GM18526 (cell line): ENCODE data around the gene LNPEP.

ENCODE experiments used
- POLR2A ChIP-seq: IDR thresholded peaks from 3 replicates; pipeline ENCODE4 v1.6.1; 2011; ENCODE audit not compliant: insufficient read length; ENCODE audit errors: extremely low read depth

The LNPEP gene

DNA sequence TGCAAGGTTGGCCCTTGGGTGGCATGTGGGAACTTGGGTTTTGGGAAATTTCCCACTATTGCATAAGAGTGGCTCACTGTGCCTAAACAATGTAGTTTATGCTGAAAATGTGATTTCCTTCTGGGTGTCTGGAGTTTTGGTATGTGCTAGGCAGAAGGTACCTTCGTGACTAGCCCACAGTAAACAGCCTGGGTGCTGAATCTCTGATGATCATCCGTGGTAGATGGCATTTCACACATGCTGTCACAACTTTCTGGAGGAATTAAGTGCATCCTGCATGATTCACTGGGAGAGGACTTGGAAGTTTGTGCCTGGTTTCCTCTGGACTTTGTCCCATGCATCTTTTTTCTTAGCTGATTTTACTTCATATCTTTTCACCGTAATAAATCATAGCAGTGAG lies 64.5 kb downstream of the LNPEP start:
- no peak for TF ChIP-seq POLR2A

DNA sequence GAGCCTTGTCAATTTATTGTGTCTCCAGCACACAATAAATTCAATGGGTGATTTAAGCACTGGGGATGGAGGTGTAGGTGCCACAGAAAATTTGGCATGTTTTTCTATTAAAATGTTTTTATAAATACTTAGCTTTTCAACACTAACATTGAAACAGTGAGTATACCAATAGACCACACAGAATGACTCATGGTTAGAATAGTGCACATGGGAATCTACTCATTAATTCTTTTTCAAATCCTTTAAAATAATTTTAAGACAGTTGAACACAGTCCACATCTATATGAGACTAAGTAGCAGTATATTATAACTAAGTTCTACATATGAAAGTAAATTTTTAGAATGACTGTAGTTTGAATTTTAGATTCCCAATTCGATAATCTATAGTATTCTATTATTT lies 67.1 kb downstream of the LNPEP start:
- no peak for TF ChIP-seq POLR2A

DNA sequence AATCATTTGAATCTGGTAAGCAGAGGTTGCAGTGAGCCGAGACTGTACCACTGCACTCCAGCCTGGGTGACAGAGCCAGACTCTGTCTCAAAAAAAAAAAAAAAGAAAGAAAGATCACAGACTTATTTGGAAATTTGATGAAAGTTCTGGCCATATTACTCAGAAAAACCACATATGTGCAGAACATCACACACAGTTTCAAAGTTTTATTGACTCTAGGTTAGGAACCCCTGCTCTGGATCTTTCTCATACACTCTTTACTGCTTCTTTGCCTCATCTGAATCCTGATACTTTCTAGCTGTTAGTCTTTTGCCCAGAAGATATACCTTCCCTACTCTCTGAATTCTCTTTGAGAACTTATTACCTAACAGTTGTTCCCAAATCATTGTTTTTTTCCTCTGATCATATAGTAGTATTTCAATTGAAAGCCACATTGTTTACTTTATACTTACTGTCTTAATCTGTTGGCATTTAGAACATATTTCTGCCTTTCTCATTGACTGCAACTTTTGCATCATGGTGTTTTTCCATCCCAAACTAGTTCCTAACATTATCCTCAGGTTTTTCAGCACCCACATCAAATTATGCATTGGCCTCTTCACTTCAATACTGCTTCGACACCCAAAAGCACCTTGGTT lies 68.7 kb downstream of the LNPEP start:
- TF ChIP-seq POLR2A, result no peak

DNA sequence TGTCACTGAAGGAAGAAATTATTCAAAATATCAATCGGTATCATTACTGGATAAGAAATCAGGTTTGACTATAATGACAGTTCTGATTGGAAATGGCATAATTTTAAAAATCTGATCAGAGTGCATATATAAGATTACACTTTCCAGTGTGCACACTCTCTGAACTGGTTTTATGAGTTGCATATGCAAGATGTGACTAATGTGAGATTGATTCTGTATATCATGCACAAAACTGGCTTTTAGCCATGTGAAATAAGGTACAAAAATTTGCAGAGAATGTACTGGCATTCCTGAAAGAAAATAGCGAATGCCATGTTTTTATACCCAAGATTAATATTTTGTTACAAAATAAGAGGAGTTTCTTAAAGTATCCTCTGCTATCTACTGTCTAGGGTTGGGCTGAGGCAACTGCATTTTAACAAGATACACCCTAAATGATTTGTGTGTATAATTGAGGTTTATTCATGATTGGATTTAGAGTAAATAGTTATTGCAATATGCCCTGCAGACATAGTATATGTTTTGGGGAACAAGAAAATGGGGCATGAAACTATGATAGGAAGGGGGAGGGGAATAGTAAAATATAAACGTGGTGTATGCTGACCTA lies 70.7 kb downstream of the LNPEP start:
- no peak for TF ChIP-seq POLR2A

DNA sequence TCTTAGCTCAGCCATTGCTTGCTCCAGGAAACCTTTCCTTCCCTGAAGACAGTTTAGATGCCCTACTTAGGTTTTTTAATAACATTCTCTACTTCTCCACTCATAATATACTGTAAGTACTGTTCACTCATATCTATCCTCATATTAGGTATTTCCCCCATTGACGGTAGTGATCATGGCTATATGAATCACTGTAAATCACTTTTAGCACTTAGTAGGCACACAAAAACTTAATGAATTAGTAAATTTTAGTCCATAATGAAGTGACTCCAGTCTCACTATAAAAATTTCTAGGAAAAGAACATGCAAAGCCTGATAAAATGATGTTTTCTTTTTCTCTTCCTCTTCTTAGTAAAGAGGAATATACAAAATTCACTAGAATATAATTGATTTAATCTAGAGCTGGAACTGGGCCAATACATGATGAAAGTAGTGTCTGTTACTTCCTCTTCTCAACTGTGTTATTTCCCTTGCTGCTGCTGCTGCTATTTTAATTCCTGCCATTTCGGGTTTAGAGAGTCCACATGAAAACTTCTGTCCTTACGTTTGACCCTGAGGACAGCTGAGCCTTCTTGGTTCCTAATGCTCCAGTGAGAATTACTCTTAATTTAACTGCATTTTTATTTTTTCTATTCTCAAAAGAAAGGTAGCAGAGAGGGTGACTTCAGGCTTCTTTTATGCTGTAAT lies 73.5 kb downstream of the LNPEP start:
- TF ChIP-seq POLR2A, result no peak

DNA sequence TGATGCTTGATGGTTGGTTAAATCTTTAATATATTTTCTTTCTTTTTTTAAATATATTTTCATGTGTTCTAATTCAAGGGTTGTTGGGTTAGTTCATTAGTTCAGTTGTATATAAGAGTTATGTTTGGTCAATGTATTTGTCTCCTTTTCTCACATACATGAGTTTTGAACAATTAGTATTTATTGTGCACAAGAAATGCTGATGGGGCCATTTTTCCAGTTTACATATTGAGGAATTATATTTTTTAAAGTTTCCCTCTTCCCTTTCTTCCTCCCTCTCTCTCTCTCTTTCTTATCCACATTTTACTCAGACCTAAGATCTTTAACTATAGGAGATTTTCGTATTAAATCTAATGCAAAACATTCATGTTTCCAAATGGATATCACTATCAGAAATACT lies 74.0 kb downstream of the LNPEP start:
- TF ChIP-seq POLR2A, result no peak

DNA sequence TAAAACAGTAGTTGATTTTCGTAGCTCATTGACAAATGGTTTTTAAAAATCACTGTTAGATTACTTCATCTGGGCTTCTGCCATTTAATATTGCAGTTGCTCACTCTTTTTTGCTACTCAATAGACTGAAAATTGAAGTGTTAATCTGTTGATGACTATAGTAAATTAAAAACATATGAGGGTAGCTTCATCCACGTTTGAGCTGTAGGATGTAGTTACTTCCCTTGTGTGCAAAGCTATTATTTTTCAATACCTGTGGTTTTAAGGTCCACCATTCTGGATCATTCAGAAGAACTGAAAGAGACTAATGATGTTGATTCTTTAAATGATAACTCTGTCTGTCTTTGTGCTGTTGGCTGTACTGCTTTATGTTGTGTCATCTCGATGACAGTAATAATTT lies 74.7 kb downstream of the LNPEP start:
- no peak for TF ChIP-seq POLR2A

DNA sequence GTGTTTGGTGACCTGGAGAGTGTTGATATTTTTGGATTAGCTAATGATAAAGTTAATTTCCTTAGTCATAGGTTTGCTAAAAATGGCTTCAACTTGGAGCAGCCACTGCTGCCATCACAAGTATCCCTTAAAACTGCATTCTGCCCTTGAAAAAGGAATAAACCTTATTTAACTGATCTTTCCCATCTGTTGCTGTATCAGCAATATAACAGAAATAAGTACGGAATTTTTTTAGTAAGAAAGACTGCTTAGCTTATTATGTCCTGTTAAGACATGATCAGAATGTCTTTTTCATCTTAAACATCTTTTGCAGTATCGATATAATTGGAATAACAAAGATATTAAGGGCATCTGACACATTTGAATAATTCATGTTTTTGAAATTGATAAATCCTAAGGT lies 75.7 kb downstream of the LNPEP start:
- no peak for TF ChIP-seq POLR2A

DNA sequence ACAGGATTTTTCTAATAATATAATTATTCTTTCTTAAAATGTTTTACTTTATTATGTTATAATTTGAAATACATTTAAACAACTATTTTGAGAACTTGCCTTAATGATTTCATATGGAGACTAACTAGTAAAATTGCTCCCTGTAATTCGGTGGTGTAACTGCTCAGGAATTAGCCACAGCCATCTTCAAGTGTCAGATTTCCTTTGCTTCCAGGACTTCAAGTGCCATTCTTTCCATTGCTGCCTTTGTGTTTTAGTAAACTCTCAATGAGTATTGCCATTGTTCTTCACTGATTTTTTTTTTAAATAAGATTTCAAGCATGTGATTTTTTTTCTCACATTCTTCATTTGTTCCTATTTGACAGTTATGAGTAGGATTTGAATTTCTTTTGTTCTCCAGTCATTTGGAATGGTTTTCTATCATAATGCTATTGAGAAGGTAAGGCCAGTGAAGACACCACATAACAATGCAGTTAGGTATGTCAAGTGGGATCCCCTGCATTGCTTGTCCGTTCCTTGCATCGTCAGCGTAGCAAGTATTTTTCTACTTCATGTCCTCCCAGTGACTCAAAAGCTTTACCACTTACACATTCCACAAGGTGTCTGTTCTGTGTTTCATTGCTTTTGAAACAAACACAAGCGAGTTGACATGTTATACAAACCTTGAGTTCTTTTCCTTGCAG lies 83.7 kb downstream of the LNPEP start:
- TF ChIP-seq POLR2A, result no peak

DNA sequence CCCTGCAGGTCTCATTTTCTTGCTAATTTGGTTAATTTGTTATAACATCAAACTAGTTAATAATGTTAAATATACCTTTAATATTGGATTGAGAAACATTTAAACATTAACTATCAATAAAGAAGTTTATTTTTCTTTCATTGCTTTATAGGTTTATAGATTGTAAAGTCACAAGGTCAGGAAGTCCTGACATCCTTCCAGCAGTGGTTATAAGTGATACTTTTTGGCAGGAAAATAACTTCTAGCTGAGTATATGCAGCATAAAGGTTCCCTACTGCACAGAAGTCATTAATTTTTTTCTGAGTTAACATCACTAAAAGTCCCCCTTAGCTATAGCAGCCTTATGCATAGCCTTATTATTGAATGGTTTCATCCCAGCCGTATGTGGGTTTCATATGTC lies 85.5 kb downstream of the LNPEP start:
- TF ChIP-seq POLR2A, result no peak

DNA sequence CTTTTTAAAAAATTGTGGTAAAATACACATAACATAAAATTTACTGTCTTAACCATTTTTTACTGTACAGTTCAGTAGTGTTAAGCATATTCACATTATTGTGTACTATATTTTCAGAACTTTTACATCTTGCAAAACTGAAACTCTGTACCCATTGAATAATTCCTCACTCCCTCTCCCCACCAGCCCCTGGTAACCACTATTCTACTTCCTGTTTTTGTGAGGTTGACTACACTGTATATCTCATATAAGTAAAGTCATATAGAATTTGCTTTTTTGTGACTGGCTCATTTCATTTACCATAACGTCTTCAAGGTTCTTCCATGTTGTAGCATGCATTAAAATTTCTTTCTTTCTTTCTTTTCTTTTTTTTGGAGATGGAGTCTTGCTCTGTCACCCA lies 87.0 kb downstream of the LNPEP start:
- TF ChIP-seq POLR2A, result no peak

DNA sequence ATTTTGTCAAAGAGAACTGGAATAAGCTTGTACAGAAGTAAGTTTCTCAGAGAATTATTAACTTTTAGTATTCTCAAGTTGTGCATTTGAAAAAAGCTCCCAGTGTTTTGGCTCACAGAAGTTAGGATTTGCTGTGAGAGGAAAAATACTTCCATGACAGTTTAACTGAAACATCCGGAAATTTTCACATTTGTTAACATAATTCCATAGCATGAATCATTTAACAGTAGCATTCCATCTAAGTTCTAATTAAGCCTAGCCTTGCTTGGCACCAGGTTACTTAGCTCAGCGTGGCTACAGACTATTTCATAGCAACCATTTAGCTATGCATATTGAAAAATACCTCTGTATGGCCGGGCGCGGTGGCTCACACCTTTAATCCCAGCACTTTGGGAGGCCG lies 90.8 kb downstream of the LNPEP start:
- no peak for TF ChIP-seq POLR2A

DNA sequence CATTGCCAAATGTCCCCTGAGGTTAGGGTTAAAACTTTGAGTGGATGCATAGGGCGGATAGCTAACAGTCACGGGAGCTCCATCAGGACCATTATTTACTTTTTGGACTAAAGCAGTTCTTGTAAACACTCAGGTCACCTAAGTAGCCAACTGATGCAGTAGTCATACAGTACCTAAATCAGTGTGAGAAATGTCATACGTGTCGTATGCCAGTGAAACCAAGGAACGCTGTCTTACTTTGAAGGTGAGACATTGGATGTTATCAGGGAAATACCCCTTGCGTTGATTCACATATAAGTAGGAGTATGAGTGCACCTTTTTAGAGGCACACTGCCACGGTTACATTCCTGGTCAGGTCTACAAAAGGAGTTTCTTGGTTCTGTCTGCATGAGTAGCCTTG lies 101.9 kb downstream of the LNPEP start:
- no peak for TF ChIP-seq POLR2A

DNA sequence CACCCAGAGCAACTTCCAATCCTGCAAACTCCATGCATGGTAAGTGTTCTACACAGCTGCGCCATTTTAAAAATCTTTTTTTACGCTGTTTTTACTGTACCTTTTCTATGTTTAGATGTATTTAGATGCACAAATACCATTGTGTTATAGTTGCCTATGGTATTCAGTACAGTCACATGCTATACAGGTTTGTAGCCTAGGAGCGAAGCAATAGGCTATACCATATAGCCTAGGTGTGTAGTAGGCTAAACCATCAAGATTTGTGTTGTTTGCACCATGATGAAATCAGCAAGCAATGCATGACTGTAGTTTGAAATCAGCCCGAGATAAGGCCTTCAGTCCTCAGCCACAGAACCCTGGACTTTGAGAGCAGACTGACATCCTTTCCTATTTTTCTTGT lies 105.4 kb downstream of the LNPEP start:
- no peak for TF ChIP-seq POLR2A

DNA sequence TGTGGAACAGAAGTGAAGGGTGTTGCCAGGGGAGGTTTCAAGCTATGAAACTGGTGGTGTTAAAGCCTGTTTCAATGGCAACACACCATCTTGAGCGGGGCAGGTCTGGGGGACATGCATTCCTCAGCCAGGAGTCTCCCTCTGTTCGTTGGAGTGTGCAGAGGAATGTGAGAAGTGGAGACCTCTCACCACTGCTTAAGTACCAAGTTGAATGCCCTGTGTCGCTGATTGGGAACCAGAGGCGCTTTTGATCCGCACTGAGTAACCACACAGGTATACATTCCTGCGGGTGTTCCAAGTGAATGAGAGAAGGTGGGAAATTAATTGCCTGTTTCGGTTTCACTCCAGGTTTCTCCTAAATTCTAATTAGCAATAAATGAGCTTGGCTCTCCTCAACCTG lies 107.1 kb downstream of the LNPEP start:
- TF ChIP-seq POLR2A, result no peak

DNA sequence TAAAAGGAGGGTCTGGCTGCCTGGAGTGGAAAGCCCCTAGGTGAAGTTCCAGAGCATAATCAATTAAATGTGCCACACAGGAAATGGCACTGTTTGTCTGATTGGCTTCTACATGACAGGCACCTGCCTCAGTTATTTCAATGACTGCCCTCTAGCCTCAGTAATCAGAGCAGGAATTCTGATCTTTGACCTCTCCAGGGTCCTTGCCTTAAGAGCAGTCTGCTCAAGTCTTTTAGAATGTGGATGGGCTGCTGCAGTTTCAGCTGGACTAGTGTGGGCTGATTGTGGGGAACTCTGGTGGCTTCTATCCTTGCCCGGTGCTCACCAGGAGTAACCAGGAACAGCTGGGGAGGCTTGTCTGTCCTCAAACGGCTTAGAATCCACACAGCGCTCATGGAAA lies 107.6 kb downstream of the LNPEP start:
- TF ChIP-seq POLR2A, result no peak
